Peyer's patch (tissue), 4 donors: ENCODE measurements around the gene SUN2.

Source experiments
- POLR2A ChIP-seq, 2 donors: fragments of 450-650 bp; IDR thresholded peaks; one replicate each; pipeline ENCODE4 v1.5.1; 2017; ENCODE audit warnings: antibody characterized with exemption in 2 of 2, mild to moderate bottlenecking in 2 of 2, moderate library complexity in 2 of 2
- TF ChIP-seq, protein P1 (sequence below), 6 experiments: fragments of 450-650 bp in 4 of 6; fragments of 200-600 bp in 2 of 6; sonication (generic) in 1 of 6; IDR thresholded peaks; one replicate each; pipeline ENCODE4 v1.5.1; 2017 to 2019; ENCODE audit warnings: antibody characterized with exemption in 6 of 6, mild to moderate bottlenecking in 3 of 6, moderate library complexity in 1 of 6

DNA sequence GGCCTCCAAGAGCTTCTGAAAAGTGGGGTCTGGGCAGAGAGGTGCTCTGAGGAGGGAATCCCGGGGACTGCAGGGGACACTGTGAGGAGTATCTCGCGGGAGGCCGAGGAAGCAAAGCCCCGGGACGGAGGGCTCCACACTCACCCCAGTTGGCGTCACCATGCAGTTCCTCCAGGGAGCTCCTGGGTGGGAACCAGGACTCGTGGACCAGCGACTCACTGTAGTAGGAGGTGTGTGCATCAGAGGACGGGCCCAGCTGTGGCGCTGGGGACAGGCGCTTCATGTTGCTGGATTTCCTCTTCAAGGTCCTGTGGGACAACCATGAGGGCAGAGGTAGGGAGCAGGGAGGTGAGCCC is 4.8 kb downstream of the SUN2 start:
- TF ChIP-seq, protein P1, sequence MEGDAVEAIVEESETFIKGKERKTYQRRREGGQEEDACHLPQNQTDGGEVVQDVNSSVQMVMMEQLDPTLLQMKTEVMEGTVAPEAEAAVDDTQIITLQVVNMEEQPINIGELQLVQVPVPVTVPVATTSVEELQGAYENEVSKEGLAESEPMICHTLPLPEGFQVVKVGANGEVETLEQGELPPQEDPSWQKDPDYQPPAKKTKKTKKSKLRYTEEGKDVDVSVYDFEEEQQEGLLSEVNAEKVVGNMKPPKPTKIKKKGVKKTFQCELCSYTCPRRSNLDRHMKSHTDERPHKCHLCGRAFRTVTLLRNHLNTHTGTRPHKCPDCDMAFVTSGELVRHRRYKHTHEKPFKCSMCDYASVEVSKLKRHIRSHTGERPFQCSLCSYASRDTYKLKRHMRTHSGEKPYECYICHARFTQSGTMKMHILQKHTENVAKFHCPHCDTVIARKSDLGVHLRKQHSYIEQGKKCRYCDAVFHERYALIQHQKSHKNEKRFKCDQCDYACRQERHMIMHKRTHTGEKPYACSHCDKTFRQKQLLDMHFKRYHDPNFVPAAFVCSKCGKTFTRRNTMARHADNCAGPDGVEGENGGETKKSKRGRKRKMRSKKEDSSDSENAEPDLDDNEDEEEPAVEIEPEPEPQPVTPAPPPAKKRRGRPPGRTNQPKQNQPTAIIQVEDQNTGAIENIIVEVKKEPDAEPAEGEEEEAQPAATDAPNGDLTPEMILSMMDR (IDR thresholded peaks at IDR 0.05) = no peak
- no peak for TF ChIP-seq POLR2A (IDR thresholded peaks at IDR 0.05)
